Endothelial cell of umbilical vein (primary cell): ENCODE data around the gene JUND.

Experiments used
- EZH2 ChIP-seq: IDR thresholded peaks from 2 replicates; pipeline ENCODE4 v1.6.1; 2012; ENCODE audit warnings: borderline replicate concordance, low read depth, mild to moderate bottlenecking, moderate library complexity, low read length, inconsistent platforms; ENCODE audit not compliant: severe bottlenecking
- POLR2A ChIP-seq: IDR thresholded peaks from 2 replicates; pipeline ENCODE4 v1.6.1; 2012; ENCODE audit warnings: low read depth, mild to moderate bottlenecking, control low read depth, low read length
- TF ChIP-seq, protein P1 (sequence below): IDR thresholded peaks from 2 replicates; pipeline ENCODE4 v1.6.1; 2011; ENCODE audit not compliant: insufficient read depth, insufficient read length

- TF ChIP-seq POLR2A (no peak), EZH2 (no peak)
- TF ChIP-seq, protein P1, sequence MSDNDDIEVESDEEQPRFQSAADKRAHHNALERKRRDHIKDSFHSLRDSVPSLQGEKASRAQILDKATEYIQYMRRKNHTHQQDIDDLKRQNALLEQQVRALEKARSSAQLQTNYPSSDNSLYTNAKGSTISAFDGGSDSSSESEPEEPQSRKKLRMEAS = no peak
Observed at GRCh38 chr19:18310966-18311365, 29.5 kb upstream of the JUND start.
